Measurements from ENCODE around the gene EMD.
"Not testable (repeated sequence)": the region's sequence is repeated elsewhere in the genome, so short reads cannot be mapped to it uniquely, and the experiment has no call there.

EMD gene

DNA sequence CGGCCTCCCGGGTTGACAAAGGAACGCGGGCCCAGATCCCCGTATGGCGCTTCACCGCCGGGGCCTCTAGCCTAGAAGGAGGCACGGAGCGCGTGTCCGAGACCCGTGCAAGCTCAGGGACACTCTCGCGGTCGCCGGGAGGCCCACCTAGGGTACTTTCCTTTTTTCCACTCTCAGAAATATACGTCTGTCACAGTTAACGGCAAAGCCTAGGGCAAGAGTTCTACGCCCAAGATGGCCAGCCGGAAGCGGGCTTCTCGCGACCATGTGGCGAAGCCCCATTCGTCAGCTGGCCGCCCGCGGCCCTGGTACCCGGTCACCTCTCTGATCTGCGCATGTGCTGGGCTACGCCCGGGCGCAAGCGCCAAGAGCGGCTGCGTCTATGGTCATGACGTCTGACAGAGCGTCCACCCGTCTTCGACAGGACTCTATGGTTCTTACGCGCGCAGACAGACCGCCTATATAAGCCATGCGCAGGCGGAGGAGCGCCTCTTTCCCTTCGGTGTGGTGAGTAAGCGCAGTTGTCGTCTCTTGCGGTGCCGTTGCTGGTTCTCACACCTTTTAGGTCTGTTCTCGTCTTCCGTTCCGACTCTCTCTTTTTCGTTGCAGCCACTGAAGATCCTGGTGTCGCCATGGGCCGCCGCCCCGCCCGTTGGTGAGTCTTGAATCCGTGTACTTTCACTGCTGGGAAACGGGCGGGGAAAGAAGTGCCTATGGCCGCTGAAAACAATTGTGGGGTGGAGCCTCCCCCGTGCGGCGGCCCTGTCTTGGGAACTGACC, 19.0 kb downstream of the EMD start, which contains the start of gene RPL10:
TSS of gene RPL10 (plus strand) at position 490 of the 780 bp plus-strand sequence. CDS start at position 633, 143 bp downstream.
- peak; percentile 89 to 93 for DNase-seq

- DNase-seq = peak; percentile 66 to 81
These were observed 19.8 kb downstream of the EMD start for GRCh38 chrX:154398668-154399526.

GRCh38 chrX:154399527-154400368, 20.7 kb downstream of the EMD start:
- DNase-seq = peak in 1 of 2 donors; percentile 2

GRCh38 chrX:154400369-154400817, 21.3 kb downstream of the EMD start:
- DNase-seq = not testable (repeated sequence)

DNA sequence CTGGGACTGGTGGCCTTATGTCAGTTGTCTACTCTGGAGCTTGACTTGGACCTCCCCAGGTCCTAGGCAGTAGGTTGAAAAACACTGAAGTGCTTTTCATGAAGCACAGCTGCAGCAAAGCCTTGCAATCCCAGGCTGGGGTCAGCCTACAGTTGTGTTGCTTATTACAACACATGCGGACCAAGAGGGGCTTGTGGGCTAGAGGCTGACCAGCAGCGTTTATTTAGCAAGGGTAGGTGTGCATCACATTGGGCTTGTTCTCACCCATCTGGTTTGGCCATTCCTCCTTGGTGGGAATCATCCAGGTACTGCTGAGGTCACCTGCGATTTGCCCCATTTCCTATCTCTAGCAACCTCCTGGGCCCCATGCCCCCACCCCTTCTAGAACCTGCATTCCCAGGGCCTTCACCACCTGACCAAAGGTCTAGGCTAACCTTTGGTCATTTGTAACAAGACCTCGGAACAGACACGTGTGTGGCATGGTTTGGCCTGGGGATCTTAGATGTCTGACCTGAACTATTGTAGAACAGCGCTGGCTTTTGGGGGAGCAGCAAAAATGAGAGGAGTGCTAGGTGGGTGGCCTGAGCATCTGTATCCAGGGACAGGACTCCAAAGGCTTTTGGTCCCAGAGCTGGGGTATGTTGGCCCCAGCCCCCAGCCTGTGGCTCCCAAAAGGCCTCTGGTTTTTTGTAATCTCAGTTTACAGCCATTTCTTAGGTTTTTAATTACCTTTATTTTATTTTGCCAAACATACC, 22.1 kb downstream of the EMD start:
- no peak for DNase-seq

- DNase-seq = no peak
These were observed 23.0 kb downstream of the EMD start for GRCh38 chrX:154401918-154402621.

- DNase-seq = no peak
These were observed 23.6 kb downstream of the EMD start for GRCh38 chrX:154402622-154403127.

DNA sequence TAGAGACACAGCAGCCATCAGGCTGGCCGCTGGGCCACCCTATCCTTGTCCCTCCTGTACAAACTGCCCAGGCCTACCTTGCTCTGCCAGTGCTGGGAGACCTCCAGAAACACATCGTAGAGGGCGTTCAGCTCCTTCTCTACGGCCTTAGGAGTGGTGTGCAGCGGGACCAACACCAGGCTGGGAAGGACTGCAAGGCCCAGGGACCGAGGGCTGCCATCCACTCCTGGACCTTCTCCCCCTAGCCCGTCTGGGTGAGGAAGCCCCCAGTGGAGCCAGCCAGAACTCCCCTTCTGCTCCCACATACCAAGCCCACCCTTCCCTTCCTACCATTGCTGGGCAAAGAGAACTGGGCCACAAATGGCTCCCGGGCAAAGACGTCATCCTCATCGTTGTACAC, 24.1 kb downstream of the EMD start:
- no peak for DNase-seq

GRCh38 chrX:154403858-154404257, 24.8 kb downstream of the EMD start:
- DNase-seq = no peak

- no peak for DNase-seq
These were observed 25.6 kb downstream of the EMD start for GRCh38 chrX:154404625-154405192.

DNA sequence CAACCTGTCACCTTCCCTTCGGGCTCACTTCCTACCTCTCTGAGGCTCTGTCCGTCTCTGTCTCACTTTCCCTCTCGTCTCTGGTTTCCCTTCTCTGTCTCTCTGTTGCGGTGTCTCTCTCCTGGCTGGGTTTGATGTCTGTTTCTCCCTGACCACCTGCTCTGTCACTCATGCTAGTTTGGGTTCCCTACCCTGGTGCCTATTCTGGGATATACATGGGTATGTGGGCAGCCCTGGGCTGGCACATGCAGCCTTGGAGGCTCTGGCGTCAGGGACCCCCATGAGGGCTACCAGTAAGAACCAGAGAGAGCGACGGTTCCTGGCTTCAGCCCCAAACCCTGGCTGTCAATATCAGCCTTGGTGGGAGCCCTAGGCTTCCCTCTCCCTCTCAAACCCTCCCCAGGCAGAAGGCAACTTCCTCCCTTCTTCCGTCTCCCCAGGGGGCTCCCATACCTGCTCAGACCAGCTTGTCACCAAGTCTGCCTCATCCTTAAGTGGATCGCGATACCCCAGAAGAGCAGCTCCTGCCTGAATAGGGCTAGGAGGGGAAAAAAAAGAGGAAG, 29.6 kb downstream of the EMD start:
- DNase-seq = no peak

DNA sequence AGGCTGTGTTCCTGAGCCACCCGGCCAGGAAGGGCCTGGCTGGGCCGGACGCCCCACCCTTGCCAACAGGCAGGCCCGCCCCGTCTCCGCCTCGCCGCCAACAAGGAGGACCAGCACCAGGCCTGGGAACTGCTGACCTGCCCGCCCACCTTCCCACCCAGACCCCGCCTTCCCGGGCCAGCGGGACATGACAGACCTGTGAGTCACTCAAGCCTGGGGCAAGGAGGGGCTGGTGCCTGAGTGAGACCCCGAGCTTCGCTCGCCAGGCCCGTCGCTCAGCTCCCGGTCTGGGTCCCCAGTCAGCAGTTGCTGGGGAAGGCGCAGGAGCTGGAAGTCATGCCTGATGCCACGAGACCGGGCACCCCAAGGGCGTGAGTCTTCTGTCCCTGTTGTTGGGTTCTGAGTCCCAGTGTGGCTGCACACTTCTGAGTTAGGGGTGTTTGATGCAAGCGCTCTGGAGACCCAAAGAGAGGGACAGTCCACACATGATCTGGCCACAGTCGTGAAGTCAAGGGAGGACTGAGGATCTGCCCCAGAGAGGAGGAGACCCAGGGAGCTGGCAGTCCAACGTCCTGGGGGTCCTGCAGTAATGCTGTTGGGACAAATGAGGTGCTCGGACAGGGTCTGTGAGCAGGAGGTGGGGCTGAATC, 30.3 kb downstream of the EMD start, which contains the start of gene DNASE1L1:
TSS of gene DNASE1L1 (minus strand) at position 33 of the 650 bp plus-strand sequence. CDS start 3,686 bp downstream, outside the sequence.
- DNase-seq = peak; percentile 76 to 89

DNA sequence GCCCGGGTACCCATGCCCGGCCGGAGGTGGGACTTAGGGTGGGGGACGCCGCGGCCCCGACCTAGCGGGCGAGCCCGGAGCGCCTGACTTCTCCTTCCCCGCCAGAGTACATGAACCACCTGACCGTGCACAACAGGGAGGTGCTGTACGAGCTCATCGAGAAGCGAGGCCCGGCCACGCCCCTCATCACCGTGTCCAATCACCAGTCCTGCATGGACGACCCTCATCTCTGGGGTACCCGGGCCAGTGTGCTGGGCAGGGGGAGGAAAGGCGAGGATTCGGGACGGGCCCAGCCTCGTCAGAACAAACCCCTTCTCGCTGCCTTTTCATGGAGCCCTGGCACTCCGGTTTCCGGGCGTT, 32.9 kb downstream of the EMD start:
- DNase-seq = peak in 1 of 2 donors; percentile 33

- no peak for DNase-seq
These were observed 33.4 kb downstream of the EMD start for GRCh38 chrX:154412468-154412867.

DNA sequence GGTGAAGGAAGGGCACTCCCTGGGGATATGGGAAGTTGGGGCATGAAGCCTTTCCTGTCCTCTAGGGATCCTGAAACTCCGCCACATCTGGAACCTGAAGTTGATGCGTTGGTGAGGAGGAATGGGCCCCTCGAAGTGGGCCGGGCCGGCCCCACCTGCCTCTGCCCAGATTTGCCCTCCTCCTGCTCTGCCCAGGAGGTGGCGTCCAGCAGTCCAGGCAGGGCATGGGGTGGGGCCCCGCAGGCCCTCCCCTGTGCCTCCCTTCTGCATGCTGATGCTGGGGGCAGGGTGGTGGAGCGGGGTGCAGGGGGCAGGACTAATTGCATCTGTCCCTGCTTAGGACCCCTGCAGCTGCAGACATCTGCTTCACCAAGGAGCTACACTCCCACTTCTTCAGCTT, 34.0 kb downstream of the EMD start:
- no peak for DNase-seq

GRCh38 chrX:154417157-154417556, 38.1 kb downstream of the EMD start:
- no peak for DNase-seq

DNA sequence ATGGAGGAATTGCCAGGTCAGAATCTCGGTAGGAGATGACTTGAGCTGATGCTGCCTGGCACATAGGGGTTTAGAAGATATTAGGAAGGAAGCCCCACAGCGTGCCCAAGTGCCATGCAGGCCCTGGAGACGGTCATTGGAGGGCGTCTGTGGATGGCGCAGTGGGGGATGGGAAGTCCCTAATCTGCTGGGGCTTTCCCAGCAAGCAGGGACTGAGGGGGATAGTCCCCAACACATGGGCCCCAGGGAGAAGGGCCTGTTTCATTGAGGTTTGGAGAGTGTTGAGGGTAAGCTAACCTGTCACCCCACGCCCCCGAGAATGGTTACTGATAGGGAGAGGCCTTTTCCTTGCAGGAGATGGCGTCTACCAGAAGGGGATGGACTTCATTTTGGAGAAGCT, 40.1 kb downstream of the EMD start:
- no peak for DNase-seq

- DNase-seq = no peak
These were observed 40.8 kb downstream of the EMD start for GRCh38 chrX:154419688-154420401.

DNA sequence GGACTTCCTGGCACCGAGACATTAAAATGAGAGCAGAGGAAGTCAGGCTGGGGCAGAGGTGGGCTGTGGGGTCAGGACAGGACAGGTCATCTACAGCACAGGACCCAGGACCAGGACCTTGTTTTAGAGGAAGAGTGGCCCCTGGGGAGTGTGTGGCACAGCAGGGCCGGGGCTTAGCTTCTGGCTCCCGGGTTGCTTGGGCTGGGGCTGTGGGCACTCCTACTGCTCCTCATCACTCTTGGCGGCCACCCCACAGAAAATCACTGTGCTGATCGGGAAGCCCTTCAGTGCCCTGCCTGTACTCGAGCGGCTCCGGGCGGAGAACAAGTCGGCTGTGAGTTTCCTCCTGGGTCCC, 41.3 kb downstream of the EMD start:
- DNase-seq = no peak

Measured in inflammatory macrophage treated with lipopolysaccharide for 1 hour (primary cell).